GM18909 (cell line): ENCODE data around the gene HDGF.

Experiments
- ATAC-seq: cut with Tn5 transposase; IDR thresholded peaks from one replicate; pipeline ENCODE4 v1.9.1; 2021; ENCODE audit warnings: mild to moderate bottlenecking; ENCODE audit not compliant: unreplicated experiment, poor library complexity

The HDGF gene

GRCh38 chr1:156704930-156705320 lies 46.5 kb downstream of the HDGF start:
- no peak for ATAC-seq

GRCh38 chr1:156704166-156704711 lies 47.2 kb downstream of the HDGF start:
- no peak for ATAC-seq

GRCh38 chr1:156703741-156704140 lies 47.7 kb downstream of the HDGF start:
- no peak for ATAC-seq

GRCh38 chr1:156703336-156703735 lies 48.1 kb downstream of the HDGF start:
- no peak for ATAC-seq

- no peak for ATAC-seq
Observed at GRCh38 chr1:156700736-156701531, 50.5 kb downstream of the HDGF start.

GRCh38 chr1:156698995-156699394 lies 52.5 kb downstream of the HDGF start:
- ATAC-seq = no peak

GRCh38 chr1:156697481-156697880 lies 54.0 kb downstream of the HDGF start:
- ATAC-seq = no peak

- no peak for ATAC-seq
Observed at GRCh38 chr1:156696755-156697154, 54.7 kb downstream of the HDGF start.

GRCh38 chr1:156694690-156694962 lies 56.8 kb downstream of the HDGF start:
- no peak for ATAC-seq

- ATAC-seq = no peak
Observed at GRCh38 chr1:156693848-156694689, 57.4 kb downstream of the HDGF start.

GRCh38 chr1:156692925-156693847 lies 58.3 kb downstream of the HDGF start:
- ATAC-seq = no peak

GRCh38 chr1:156692441-156692924 lies 59.0 kb downstream of the HDGF start:
- no peak for ATAC-seq
